Testis (tissue), 2 donors: ENCODE data around the gene TENT5C.

ENCODE experiments used
- POLR2A ChIP-seq: fragments of 450-650 bp; IDR thresholded peaks from one replicate; pipeline ENCODE4 v1.6.1; 2017; ENCODE audit warnings: antibody characterized with exemption, mild to moderate bottlenecking, moderate library complexity
- TF ChIP-seq, protein P1 (sequence below), 3 experiments: fragments of 450-650 bp in 2 of 3; fragments of 200-600 bp in 1 of 3; sonication (generic) in 1 of 3; IDR thresholded peaks; one replicate each; pipeline ENCODE4 v1.5.1; 2016 to 2019; ENCODE audit warnings: antibody characterized with exemption in 3 of 3, mild to moderate bottlenecking in 2 of 3, moderate library complexity in 1 of 3

DNA sequence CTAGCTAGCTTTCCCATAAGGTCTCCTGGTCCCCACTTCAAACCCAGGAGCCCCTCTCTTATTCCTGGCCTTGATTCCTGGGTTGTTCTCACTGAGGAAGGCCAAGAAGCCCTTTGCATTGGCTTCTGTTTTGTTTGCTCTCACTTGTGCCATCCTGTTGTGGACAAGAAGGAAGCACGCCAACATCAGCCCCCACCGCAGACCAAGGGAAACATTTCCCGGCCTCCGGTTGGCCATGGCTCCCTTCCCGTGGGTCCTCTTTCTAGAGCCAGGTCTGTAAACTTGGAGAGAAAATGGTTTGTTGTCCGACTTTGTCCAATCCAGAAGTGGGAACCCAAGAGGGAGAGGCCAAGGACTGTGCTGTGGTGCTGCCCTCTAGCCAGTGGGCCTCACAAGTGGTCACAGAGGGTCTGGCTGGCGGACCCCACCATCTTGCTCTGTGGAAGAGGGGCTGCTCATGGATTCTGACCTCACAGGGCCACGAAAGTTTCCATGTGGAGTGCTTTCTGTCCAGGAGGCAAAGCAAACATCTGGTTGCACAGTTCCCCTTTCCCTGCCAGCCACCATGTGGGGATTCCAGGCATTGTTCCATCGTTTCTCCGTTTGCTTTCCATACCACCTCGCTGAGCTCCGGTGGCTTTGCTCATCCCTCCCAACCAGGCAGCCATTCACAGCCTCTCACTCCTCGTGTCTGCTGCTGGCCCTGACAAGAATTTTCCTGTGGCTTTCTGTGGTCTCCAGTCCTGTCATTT, 18.9 kb upstream of the TENT5C start:
- TF ChIP-seq, protein P1, sequence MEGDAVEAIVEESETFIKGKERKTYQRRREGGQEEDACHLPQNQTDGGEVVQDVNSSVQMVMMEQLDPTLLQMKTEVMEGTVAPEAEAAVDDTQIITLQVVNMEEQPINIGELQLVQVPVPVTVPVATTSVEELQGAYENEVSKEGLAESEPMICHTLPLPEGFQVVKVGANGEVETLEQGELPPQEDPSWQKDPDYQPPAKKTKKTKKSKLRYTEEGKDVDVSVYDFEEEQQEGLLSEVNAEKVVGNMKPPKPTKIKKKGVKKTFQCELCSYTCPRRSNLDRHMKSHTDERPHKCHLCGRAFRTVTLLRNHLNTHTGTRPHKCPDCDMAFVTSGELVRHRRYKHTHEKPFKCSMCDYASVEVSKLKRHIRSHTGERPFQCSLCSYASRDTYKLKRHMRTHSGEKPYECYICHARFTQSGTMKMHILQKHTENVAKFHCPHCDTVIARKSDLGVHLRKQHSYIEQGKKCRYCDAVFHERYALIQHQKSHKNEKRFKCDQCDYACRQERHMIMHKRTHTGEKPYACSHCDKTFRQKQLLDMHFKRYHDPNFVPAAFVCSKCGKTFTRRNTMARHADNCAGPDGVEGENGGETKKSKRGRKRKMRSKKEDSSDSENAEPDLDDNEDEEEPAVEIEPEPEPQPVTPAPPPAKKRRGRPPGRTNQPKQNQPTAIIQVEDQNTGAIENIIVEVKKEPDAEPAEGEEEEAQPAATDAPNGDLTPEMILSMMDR (IDR thresholded peaks at IDR 0.05): no peak
- no peak for TF ChIP-seq POLR2A
